HepG2 (cell line): Measurements from ENCODE around the gene GMEB2. TPM values are rescaled to one million over a fixed set of nuclear protein-coding genes. Genes with fewer than 3 reads are reported as not detected.

Experiments used
- ARNT2 ChIP-seq: sonication (generic); formaldehyde crosslinking; IDR thresholded peaks from 2 replicates; pipeline ENCODE4 v1.8.0; 2022; ENCODE audit warnings: mild to moderate bottlenecking, low read depth, missing genetic modification reagents, moderate library complexity
- CBX1 ChIP-seq: IDR thresholded peaks from one replicate; pipeline ENCODE4 v1.6.1; 2016; ENCODE audit warnings: antibody characterized with exemption, low read depth
- HOXA3 ChIP-seq: sonication (generic); formaldehyde crosslinking; IDR thresholded peaks from 2 replicates; pipeline ENCODE4 v1.5.0; 2020; ENCODE audit warnings: missing genetic modification reagents
- IRF2 ChIP-seq: IDR thresholded peaks from 2 replicates; pipeline ENCODE4 v1.6.1; 2018; ENCODE audit warnings: missing genetic modification reagents, missing compliant biosample characterization
- KDM2A ChIP-seq: sonication (generic); formaldehyde crosslinking; IDR thresholded peaks from 2 replicates; pipeline ENCODE4 v1.4.0; 2020; ENCODE audit warnings: low read depth, missing genetic modification reagents, borderline replicate concordance
- NFE2 ChIP-seq: sonication (generic); formaldehyde crosslinking; IDR thresholded peaks from 2 replicates; pipeline ENCODE4 v1.4.0; 2020; ENCODE audit warnings: missing genetic modification reagents
- NFKB2 ChIP-seq: sonication (generic); formaldehyde crosslinking; IDR thresholded peaks from 2 replicates; pipeline ENCODE4 v1.4.0; 2020; ENCODE audit warnings: missing genetic modification reagents, borderline replicate concordance
- PHF8 ChIP-seq: sonication (generic); formaldehyde crosslinking; IDR thresholded peaks from 2 replicates; pipeline ENCODE4 v1.5.0; 2020; ENCODE audit warnings: missing genetic modification reagents
- SP2 ChIP-seq: sonication (generic); formaldehyde crosslinking; IDR thresholded peaks from 2 replicates; pipeline ENCODE4 v1.5.1; 2020; ENCODE audit warnings: mild to moderate bottlenecking, missing genetic modification reagents
- SRSF9 ChIP-seq: fragments of 200-400 bp; formaldehyde crosslinking; IDR thresholded peaks from 2 replicates; pipeline ENCODE4 v1.6.1; 2018; ENCODE audit warnings: borderline replicate concordance, mild to moderate bottlenecking, low read depth, low read length; ENCODE audit not compliant: insufficient read depth, poor library complexity, severe bottlenecking
- TOE1 ChIP-seq: sonication (generic); formaldehyde crosslinking; IDR thresholded peaks from 2 replicates; pipeline ENCODE4 v1.4.0; 2020; ENCODE audit warnings: mild to moderate bottlenecking, missing genetic modification reagents
- ZC3H13 ChIP-seq: sonication (generic); formaldehyde crosslinking; IDR thresholded peaks from 2 replicates; pipeline ENCODE4 v1.8.1; 2023; ENCODE audit warnings: mild to moderate bottlenecking, missing genetic modification reagents, moderate library complexity
- ZNF296 ChIP-seq: sonication (generic); formaldehyde crosslinking; conservative IDR thresholded peaks from 2 replicates; pipeline ENCODE4 v1.5.0; 2020; ENCODE audit warnings: mild to moderate bottlenecking, missing genetic modification reagents
- ZNF546 ChIP-seq: sonication (generic); formaldehyde crosslinking; conservative IDR thresholded peaks from 2 replicates; pipeline ENCODE4 v1.8.1; 2023; ENCODE audit warnings: mild to moderate bottlenecking, missing genetic modification reagents
- ZNF556 ChIP-seq: sonication (generic); formaldehyde crosslinking; IDR thresholded peaks from 2 replicates; pipeline ENCODE4 v1.4.0; 2020; ENCODE audit warnings: mild to moderate bottlenecking, missing genetic modification reagents, borderline replicate concordance
- ZNF790 ChIP-seq: sonication (generic); formaldehyde crosslinking; IDR thresholded peaks from 2 replicates; pipeline ENCODE4 v1.8.0; 2022; ENCODE audit warnings: missing genetic modification reagents, mild to moderate bottlenecking, borderline replicate concordance
- polyA plus RNA-seq, 8 experiments: library from polyadenylated mRNA; depleted of rRNA in 3 of 8; stranded (reverse) in 7 of 8; unstranded in 1 of 8; fragments of >200 nt; fragmentation: Illumina TruSeq in 4 of 8; extraction: Trizol in 4 of 8; gene quantifications; 2 replicates each; pipeline versions ENCODE4 v1.2.1 to v1.2.3, GENCODE V29; 2011 to 2016; ENCODE audit warnings: low read depth in 4 of 8, missing spikeins in 1 of 8, mixed read lengths in 1 of 8; ENCODE audit not compliant: insufficient read depth in 1 of 8
- total RNA-seq, 5 experiments: library from RNA; depleted of rRNA; stranded (reverse); fragments of >200 nt; fragmentation: Illumina TruSeq; extraction: Trizol; gene quantifications; 2 replicates each; pipeline ENCODE4 v1.2.3, GENCODE V29; 2016; ENCODE audit warnings: low read depth in 1 of 5
- TF ChIP-seq, protein P1 (sequence below): sonication (generic); formaldehyde crosslinking; IDR thresholded peaks from 2 replicates; pipeline ENCODE4 v1.8.0; 2022; ENCODE audit warnings: mild to moderate bottlenecking, missing genetic modification reagents; ENCODE audit not compliant: insufficient replicate concordance
- TF ChIP-seq, protein P2 (sequence below): sonication (generic); formaldehyde crosslinking; IDR thresholded peaks from 2 replicates; pipeline ENCODE4 v1.5.1; 2020; ENCODE audit warnings: missing genetic modification reagents, mild to moderate bottlenecking, borderline replicate concordance
- TF ChIP-seq, protein P3 (sequence below): sonication (generic); formaldehyde crosslinking; IDR thresholded peaks from 2 replicates; pipeline ENCODE4 v1.4.0; 2020; ENCODE audit warnings: missing genetic modification reagents, low read depth, mild to moderate bottlenecking, borderline replicate concordance
- TF ChIP-seq, protein P4 (sequence below): sonication (generic); formaldehyde crosslinking; conservative IDR thresholded peaks from 2 replicates; pipeline ENCODE4 v1.8.1; 2023; ENCODE audit warnings: missing genetic modification reagents
- TF ChIP-seq, protein P5 (sequence below): sonication (generic); formaldehyde crosslinking; IDR thresholded peaks from 2 replicates; pipeline ENCODE4 v1.8.1; 2023; ENCODE audit warnings: mild to moderate bottlenecking, missing genetic modification reagents

The GMEB2 gene
- total and polyA plus RNA-seq, 2 of the 13 experiments (the other 11 are each of a cell fraction or from before 2014, with no cell fraction given): 10.6 to 12.4 TPM

DNA sequence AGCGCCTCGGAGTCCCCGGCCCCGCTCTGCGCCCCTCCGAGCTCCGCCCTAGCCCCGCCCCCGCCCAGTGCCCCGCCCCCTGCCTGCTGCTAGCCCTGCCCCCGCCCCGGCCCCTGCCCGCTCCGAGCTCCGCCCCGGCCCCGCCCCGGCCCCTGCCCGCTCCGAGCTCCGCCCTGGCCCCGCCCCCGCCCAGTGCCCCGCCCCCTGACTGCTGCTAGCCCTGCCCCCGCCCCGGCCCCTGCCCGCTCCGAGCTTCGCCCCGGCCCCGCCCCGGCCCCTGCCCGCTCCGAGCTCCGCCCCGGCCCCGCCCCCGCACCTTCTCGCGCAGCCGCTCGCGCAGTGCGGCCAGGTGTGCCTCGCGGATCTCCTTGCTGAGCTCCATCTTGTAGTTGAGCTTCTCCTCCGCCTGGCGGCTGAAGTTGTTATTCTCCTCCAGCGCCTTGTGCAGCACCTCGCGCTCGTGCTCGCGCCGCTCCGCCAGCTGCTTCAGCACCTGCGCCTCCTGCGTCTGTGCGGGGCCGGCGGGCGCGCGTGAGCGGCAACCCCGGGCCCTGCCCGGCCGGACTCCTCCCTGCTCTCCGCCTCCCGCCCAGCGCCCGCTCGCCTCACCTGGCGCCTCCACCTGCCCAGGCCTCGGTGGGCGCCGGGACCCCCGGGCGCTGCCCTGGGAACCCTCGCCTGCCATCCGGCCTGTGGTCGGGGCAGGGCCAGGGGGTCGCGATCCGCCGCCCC, 15.1 kb upstream of the GMEB2 start (continued):
- TF ChIP-seq, protein P1, sequence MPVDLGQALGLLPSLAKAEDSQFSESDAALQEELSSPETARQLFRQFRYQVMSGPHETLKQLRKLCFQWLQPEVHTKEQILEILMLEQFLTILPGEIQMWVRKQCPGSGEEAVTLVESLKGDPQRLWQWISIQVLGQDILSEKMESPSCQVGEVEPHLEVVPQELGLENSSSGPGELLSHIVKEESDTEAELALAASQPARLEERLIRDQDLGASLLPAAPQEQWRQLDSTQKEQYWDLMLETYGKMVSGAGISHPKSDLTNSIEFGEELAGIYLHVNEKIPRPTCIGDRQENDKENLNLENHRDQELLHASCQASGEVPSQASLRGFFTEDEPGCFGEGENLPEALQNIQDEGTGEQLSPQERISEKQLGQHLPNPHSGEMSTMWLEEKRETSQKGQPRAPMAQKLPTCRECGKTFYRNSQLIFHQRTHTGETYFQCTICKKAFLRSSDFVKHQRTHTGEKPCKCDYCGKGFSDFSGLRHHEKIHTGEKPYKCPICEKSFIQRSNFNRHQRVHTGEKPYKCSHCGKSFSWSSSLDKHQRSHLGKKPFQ (CRISPR knock-in tag): no peak
- TF ChIP-seq HOXA3 (CRISPR knock-in tag) (peak; percentile 53), TOE1 (CRISPR knock-in tag) (no peak), ZNF790 (CRISPR knock-in tag) (peak; percentile 92), ZC3H13 (peak; percentile 86; the same call in 1 of the 2 replicates), IRF2 (CRISPR knock-in tag) (0 out of 2 replicates have a peak, but pooled peaks have one; percentile 27), ZNF296 (no peak), KDM2A (CRISPR knock-in tag) (peak; percentile 86), CBX1 (peak; percentile 53), SRSF9 (no peak), NFKB2 (CRISPR knock-in tag) (peak; percentile 22; the same call in 1 of the 2 replicates), ZNF556 (CRISPR knock-in tag) (peak; percentile 53; the same call in 1 of the 2 replicates), ARNT2 (CRISPR knock-in tag) (no peak; the same call in 1 of the 2 replicates), ZNF546 (CRISPR knock-in tag) (0 out of 2 replicates have a peak, but pooled peaks have one; percentile 38), SP2 (CRISPR knock-in tag) (0 out of 2 replicates have a peak, but pooled peaks have one; percentile 34), NFE2 (no peak), PHF8 (CRISPR knock-in tag) (peak; percentile 75)
- TF ChIP-seq, protein P2, sequence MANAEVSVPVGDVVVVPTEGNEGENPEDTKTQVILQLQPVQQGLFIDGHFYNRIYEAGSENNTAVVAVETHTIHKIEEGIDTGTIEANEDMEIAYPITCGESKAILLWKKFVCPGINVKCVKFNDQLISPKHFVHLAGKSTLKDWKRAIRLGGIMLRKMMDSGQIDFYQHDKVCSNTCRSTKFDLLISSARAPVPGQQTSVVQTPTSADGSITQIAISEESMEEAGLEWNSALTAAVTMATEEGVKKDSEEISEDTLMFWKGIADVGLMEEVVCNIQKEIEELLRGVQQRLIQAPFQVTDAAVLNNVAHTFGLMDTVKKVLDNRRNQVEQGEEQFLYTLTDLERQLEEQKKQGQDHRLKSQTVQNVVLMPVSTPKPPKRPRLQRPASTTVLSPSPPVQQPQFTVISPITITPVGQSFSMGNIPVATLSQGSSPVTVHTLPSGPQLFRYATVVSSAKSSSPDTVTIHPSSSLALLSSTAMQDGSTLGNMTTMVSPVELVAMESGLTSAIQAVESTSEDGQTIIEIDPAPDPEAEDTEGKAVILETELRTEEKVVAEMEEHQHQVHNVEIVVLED: peak; percentile 59
- TF ChIP-seq, protein P3, sequence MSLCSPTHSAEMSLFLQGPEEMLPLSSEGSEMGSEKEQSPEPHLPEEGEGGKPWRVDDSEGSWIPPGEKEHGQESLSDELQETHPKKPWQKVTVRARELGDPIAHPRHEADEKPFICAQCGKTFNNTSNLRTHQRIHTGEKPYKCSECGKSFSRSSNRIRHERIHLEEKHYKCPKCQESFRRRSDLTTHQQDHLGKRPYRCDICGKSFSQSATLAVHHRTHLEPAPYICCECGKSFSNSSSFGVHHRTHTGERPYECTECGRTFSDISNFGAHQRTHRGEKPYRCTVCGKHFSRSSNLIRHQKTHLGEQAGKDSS (CRISPR knock-in tag): peak; percentile 80; the same call in 1 of the 2 replicates
- TF ChIP-seq, protein P4, sequence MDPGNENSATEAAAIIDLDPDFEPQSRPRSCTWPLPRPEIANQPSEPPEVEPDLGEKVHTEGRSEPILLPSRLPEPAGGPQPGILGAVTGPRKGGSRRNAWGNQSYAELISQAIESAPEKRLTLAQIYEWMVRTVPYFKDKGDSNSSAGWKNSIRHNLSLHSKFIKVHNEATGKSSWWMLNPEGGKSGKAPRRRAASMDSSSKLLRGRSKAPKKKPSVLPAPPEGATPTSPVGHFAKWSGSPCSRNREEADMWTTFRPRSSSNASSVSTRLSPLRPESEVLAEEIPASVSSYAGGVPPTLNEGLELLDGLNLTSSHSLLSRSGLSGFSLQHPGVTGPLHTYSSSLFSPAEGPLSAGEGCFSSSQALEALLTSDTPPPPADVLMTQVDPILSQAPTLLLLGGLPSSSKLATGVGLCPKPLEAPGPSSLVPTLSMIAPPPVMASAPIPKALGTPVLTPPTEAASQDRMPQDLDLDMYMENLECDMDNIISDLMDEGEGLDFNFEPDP: no peak
- TF ChIP-seq, protein P5, sequence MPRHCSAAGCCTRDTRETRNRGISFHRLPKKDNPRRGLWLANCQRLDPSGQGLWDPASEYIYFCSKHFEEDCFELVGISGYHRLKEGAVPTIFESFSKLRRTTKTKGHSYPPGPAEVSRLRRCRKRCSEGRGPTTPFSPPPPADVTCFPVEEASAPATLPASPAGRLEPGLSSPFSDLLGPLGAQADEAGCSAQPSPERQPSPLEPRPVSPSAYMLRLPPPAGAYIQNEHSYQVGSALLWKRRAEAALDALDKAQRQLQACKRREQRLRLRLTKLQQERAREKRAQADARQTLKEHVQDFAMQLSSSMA: no peak
